Left ventricle myocardium inferior (tissue), 1 donor: ENCODE measurements around the gene IRF2BP1. TPM values are rescaled to one million over a fixed set of nuclear protein-coding genes. Genes with fewer than 3 reads are reported as not detected.

Experiments used
- DNase-seq: peaks from one replicate; pipeline ENCODE4 v3.0.0-alpha.2; 2020
- H3K27ac ChIP-seq: fragments of 200-600 bp; replicated peaks from 2 replicates; pipeline ENCODE4 v1.8.0; 2021
- H3K27me3 ChIP-seq: fragments of 200-600 bp; 2 replicates; pipeline ENCODE4 v1.8.0; 2021; ENCODE audit warnings: low read depth
- H3K36me3 ChIP-seq: fragments of 200-600 bp; 2 replicates; pipeline ENCODE4 v1.8.0; 2021
- H3K4me1 ChIP-seq: fragments of 200-600 bp; 2 replicates; pipeline ENCODE4 v1.8.0; 2021
- H3K4me3 ChIP-seq: fragments of 200-600 bp; 2 replicates; pipeline ENCODE4 v1.8.0; 2021; ENCODE audit warnings: mild to moderate bottlenecking, moderate library complexity
- H3K9me3 ChIP-seq: fragments of 200-600 bp; replicated peaks from 2 replicates; pipeline ENCODE4 v1.8.0; 2021
- intact Hi-C: fragments of 100-400 bp; cut with micrococcal nuclease; formaldehyde crosslinking; loops from one replicate; pipeline ENCODE4 v1.11.0; 2022
- total RNA-seq: library from RNA; stranded (reverse); fragmentation: NEBNext Ultra II Directional; extraction: Animal tissue kit (Norgen Biotek cat#: 25700); gene quantifications from one replicate; pipeline ENCODE4 v1.2.1, GENCODE V29; 2021
- TF ChIP-seq, protein P1 (sequence below): fragments of 200-600 bp; IDR thresholded peaks from 2 replicates; pipeline ENCODE4 v1.8.0; 2021; ENCODE audit warnings: antibody characterized with exemption, mild to moderate bottlenecking, borderline replicate concordance
- donor health status: DM: no; HTN: yes; CAD: no; lungs with severe emphysema.

The IRF2BP1 gene
- total RNA-seq, 1 donor from 2014 or later = 18.5 TPM

DNA sequence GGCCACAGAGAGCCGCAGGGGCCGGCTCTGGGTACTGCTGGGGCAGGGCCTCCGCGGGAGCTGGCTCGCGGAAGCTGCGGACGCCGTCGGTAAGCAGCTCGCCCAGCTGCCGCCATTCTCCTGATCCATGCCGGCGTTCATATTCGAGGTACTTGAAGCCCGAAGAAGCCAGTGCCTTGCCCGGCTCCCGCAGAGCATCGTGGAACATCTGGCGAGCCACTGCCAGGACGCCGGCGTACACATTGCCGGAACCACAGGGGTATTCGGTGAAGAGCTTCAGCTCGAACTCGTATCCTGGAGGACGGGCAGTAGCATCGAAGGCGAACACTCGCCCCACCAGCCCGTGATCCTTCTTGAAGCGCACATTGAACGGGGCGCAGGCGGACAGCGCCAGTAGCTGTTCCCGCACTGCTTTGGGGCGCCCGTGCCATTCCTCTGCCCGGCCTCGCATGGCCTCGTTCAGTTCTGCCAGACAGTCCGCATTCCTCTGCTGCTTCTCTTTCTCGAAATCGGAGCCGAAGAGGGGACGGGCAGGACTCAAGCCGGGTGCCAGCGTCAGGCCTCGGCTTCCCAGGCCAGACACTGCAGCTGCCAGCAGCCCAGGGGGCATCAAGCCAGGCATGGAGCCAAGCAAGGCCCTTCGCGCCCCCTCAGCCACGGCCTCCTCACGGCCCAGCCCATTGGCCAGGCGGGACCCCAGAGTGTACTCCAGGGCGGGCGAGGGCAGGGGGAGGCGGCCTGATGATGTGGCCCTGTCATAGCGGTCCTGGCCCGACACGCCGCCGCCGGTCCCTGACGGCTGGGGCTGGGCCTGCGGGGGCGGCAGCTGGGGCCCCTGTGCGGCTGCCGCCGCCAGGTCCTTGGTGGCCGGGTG is 1.0 kb downstream of the IRF2BP1 start:
- peak overlapping the region; percentile 91 for H3K4me3 ChIP-seq
- no peak for DNase-seq
- H3K27me3 ChIP-seq = no peaks in the 10 kb centered on the region
- TF ChIP-seq, protein P1, sequence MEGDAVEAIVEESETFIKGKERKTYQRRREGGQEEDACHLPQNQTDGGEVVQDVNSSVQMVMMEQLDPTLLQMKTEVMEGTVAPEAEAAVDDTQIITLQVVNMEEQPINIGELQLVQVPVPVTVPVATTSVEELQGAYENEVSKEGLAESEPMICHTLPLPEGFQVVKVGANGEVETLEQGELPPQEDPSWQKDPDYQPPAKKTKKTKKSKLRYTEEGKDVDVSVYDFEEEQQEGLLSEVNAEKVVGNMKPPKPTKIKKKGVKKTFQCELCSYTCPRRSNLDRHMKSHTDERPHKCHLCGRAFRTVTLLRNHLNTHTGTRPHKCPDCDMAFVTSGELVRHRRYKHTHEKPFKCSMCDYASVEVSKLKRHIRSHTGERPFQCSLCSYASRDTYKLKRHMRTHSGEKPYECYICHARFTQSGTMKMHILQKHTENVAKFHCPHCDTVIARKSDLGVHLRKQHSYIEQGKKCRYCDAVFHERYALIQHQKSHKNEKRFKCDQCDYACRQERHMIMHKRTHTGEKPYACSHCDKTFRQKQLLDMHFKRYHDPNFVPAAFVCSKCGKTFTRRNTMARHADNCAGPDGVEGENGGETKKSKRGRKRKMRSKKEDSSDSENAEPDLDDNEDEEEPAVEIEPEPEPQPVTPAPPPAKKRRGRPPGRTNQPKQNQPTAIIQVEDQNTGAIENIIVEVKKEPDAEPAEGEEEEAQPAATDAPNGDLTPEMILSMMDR = no peak
- H3K9me3 ChIP-seq = no peaks in the 10 kb centered on the region
- intact Hi-C loops = no loop called here
- peak overlapping the region; percentile 95 for H3K27ac ChIP-seq
- H3K36me3 ChIP-seq = peaks cover 10% of the 10 kb centered on the region
- peaks cover 51% of the 10 kb centered on the region for H3K4me1 ChIP-seq

DNA sequence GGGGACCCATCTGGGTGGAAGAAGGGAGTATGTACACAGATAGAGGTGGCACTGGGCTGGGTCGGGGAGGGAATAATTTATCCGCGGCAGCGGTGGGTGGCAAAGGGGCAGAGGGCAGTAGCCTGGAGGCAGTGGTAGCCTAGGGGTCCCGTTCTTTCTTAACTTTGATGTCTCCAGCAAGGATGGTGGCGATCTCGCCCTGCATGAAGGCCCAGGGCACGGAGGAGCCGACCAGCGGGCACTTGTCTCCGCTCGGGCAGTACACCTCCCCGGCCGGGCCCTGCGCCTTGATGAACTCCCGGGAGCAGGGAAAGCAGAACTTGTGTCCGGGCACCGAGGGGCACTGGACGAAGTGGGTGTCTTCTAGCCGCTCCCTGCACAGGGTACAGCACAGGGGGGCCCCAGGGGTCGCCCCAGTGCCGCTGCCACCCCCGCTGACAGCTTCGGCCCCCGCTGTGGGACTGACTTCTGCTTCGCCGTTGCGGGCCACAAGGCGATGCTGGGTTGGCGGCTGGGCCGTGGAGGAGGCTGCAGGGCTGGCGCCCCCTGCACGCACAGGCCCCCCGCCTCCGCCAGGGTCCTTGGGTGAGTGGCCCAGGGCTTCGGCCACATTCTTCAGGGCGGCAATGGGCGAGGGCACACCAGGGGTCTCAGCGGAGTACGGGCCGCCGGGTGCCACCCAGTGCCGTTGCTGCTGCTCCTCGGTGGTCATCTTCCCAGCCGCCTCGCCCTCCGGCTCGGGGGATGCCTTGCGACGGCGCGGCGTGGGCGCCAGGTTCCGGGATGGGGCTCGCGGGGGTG is 1.9 kb downstream of the IRF2BP1 start:
- H3K9me3 ChIP-seq = no peaks in the 10 kb centered on the region
- H3K27me3 ChIP-seq = no peaks in the 10 kb centered on the region
- intact Hi-C loops = no loop called here
- H3K36me3 ChIP-seq = peaks cover 10% of the 10 kb centered on the region
- H3K4me1 ChIP-seq = peaks cover 51% of the 10 kb centered on the region
- TF ChIP-seq, protein P1 = no peak
- no peak for DNase-seq
- no peak overlapping the region for H3K27ac ChIP-seq
- peak overlapping the region; percentile 91 for H3K4me3 ChIP-seq

DNA sequence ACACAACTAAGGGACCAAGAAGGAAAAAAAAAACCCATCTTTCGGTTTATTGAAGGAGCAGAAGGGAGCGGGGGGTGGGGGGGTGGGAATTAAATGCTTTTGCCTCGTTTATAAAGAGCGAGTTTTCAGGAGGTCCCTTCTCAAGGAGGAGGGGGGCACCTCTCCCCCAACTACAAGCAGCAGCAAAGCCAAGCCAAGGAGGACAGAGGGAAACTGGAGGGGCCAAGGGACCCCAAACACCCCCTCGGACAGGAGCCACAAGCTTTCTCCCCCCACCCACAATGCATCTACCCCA is 2.4 kb downstream of the IRF2BP1 start:
- Histone ChIP-seq H3K27me3 (no peaks in the 10 kb centered on the region), H3K9me3 (no peaks in the 10 kb centered on the region), H3K4me1 (peaks cover 51% of the 10 kb centered on the region), H3K4me3 (peak overlapping the region; percentile 91), H3K27ac (no peak overlapping the region), H3K36me3 (peaks cover 10% of the 10 kb centered on the region)
- TF ChIP-seq, protein P1 = no peak
- intact Hi-C loops = no loop called here
- DNase-seq = no peak

DNA sequence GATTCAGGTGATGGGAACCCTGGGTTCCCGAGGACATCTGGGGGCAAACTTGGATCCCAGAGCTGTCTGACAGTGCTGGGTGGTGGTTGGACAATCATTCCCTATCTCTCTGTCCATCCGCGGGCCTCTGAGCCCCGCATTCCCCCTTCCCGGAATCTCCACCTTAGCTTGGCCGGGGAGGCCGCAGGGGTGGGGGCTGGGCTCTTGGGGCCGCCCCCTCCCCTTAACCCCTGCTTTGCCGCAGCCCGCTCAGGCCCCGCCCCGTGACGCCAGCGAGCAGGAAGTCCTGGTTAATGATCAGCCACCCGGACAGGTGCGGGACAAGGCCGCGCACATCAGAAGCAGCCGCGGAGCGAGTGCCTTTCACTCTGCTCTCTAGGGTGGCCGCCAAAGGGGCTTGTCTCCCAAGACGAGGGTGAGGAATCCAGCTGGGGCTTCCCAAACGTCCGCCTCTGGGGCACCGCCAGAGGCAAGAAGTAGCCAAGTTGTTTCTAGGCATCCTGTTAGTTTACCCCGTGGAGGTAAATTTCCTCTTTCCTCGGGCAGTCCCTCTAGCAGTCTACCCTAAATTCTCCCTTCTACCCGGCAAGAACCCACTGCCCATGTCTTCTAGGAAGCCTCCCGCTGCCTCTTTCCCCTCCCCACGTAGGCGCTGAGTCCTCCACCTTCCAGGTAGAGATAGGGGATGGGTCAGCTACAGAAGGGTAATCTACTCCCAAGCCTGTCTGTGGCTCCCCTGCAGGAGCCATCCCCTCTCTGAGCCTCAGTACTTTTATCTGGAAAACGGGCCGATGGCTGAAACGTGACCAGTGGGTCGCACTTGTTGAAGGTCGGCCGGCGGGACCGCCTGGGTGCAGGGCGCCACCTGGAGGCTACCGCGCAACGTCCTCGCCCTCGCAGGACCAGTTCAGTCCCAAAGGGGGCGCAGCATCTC is 3.0 kb downstream of the IRF2BP1 start:
- no peak overlapping the region for H3K27ac ChIP-seq
- H3K36me3 ChIP-seq = peaks cover 10% of the 10 kb centered on the region
- peak; percentile 73 for DNase-seq
- H3K4me1 ChIP-seq = peaks cover 51% of the 10 kb centered on the region
- H3K27me3 ChIP-seq = no peaks in the 10 kb centered on the region
- H3K4me3 ChIP-seq = no peak overlapping the region
- TF ChIP-seq, protein P1 = peak; percentile 83
- H3K9me3 ChIP-seq = no peaks in the 10 kb centered on the region
- intact Hi-C loops = no loop called here
